Fibroblast of peridontal ligament (primary cell): Measurements from ENCODE around the gene UBQLN4.

Experiments
- DNase-seq: peaks from one replicate; pipeline ENCODE4 v3.0.0-alpha.2; 2010; ENCODE audit errors: extremely low read depth

The UBQLN4 gene

DNA sequence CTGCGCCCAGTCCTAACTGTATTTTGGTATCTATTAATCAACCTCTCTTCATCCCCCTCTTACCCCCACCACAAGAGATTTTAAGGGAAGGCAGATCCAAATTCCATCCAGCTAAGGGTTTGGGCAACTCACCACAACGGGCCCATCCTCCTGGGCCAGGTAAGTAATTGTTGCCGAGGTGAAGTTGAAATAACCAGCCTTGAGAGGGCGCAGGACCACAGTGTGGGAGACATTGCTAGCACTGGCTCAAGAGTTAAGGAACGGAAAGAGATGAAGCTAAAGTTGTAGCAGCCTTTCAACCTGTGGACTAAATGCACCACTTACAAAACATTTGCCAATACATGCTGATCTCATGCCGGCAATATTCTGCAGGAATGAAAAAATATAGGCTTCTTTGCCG, 38.8 kb downstream of the UBQLN4 start:
- no peak for DNase-seq

DNA sequence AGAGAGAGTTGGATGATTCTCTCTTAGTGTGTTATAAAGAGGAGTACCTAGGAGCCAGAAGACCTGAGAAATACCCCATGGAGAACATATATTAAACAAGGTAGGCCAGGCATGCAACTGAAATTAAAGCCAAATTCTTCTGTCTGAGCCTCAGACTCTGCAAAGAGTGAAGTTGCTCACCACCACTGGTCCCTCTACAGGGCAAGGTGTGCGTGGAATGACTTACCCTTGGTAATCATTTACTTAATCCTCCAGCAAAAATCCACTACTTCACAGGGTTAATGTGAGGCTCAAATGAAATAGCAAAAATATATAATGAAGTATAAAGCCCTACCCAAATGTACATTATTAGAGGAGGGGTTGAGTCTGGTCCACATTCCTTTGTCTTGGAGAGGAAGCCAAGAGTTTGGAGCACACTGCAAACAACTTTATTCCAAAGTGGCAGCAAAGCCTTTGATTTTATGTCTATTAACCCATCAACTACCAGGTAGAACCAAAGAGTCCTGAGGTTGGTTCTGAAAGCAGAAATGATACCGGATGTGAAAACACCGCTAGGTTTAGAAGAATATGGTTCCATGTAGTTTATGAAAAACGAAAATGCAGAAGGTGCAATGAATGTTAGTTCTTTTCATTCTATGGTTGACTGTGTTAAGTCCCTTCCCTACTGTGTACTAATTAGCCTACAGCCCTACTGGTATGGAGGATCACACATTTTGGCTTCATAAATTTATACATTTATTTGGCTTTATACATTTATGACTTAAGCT, 41.4 kb downstream of the UBQLN4 start:
- DNase-seq = no peak

DNA sequence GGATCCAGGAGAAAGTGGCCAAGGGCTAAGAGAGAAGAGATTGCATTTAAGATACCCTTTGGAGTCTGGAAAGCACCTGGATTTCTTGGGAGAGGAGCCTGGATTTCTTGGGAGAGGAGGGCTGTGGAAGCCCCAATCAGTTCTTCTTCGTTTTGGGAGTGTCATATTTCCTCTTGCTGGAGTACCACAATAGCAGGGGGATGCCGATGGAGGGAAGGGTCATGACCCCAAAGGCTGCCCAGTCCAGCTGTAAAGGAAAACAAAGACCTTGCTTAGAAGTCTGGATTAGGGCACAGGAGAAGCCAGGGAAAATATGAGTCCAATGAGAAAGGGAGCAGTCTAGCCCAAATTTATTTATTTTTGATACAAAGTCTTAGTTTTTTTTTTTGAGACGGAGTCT, 44.2 kb downstream of the UBQLN4 start:
- no peak for DNase-seq

DNA sequence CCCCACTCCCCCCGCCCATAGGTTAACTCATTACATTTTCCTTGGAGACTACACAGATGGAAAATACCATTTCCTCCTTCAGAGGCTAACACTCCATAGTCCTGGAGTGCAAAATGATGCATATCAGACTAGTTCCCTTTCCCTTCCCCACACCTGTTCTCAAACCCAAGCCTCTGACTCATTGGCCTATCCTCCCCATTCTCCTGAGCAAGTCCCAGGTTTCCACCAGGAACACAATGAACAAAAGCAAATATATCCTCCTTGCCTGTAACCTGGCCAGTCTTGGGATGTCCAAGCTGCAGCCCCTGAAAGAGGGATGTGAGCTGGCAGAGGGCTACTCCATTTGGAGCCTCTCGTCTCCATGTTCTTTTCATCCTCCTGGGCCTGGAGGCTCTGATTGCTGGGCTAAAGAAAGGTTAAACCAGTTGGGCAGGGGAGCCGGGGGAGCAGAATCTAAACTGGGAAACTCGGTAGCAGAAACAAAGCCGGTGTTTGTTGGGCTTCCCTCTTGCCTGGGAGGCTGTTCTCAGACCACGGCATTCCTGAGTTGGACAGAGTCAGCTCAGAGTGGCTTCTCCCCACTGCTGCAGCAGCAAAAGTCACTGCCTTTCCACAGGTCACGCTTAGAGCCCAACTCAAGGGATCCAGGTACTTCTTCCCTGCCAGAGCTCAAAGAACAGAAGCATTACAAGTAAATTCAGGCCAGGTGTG, 46.8 kb downstream of the UBQLN4 start:
- DNase-seq = no peak

DNA sequence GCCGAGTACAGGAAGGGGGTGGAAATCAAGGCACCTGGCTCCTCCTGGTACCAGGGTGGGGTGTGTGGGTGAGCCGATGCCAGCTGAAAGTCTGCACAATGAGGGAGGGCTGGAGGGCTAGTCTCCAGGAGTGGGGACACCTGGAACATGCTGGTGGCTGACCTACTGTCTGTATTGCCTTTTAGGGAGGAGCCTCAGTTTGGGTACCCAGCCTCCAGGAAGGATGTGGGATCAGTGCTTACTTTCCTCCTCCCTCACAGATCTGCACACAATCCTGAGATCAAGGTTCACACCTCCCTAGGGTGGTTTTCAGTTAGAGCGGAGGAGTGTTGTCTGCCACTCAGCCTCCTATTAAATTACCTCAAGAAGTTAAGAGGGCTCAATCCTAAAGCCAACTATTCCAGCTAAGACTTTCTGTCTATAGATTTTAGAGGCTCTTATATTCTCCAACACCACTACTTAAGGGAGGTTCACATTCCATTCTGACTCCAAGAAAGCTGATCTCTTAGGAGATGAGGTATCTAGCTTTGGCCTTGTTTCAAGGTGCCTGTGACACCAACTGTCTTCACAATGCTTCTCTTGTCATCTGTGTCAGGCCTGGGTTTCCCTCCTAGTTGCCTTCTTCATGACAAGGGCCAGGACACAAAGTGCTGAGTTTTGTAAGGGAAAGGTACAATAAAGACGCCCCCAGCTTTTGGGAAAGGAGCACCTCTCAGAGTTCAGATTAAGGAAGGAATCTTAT, 48.6 kb downstream of the UBQLN4 start:
- DNase-seq = no peak

DNA sequence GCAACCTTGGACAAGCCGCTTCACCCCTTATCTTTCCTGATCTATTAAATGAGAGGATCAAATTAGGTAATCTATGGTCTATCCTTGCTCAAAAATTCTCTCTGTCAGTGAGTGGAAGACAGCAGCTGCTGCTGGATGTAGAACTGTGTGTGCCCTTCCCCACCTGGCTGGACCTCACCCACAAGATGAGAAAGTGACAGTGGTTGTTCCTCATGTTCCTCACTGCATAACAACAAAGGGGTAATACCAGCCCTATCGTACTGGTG, 49.7 kb downstream of the UBQLN4 start:
- no peak for DNase-seq

DNA sequence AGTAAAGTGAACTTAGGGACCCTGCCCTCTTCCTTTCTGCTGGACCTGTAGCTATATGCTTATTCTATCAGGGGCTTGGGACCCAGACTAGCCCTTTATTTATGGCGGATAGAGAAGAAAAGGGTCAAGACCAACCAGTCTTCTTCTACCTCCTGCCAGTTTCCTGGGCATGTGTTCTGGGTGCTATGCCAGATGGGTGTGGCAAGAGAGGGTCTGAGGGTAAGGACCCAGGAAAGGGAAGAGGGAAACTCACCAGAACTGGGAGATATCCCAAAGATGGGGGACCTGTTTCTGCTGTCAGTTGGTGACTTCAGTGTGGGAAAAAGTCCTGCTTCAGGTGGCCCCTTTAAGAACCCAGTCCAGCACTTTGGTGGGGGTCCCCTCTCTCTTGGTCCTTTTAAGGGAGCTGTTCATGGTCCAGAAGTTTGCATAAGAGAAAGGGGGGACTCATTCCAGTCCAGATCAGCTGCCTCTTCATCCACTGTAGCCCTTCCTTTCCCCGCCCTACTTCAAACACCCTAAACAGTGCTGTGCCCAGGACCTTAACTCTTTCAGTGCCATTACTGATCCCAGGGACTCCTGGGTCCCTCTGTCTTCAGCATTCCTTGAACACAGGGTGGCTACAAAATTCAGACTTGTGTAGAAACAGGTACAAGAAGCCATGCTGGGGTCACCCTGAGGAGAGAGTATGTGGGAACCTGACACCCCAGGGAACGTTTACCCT, 51.2 kb downstream of the UBQLN4 start:
- DNase-seq = no peak

DNA sequence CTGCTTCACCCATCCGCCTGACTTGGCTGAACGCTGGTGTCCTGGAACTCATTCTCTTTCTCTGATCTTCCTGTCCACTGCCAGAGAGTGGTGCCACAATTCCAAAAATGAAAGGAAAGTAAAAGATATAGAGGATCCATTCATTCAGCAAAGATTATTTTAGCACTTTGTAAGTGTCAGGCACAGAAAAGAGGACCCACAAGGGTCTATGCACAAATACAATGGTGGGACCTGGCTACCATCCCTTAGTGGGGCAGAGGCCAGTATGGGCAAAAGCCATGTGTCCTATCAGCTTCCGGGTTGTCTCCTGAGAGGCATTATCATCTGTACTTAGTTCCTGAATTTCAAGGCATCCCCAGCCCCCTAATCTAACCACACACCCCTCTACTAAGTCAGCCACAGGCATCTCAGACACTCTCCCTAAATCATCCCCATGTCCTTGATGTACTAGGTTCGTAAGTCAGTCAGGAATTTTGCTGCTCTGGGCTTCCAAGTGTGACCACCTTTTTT, 51.9 kb downstream of the UBQLN4 start:
- no peak for DNase-seq

DNA sequence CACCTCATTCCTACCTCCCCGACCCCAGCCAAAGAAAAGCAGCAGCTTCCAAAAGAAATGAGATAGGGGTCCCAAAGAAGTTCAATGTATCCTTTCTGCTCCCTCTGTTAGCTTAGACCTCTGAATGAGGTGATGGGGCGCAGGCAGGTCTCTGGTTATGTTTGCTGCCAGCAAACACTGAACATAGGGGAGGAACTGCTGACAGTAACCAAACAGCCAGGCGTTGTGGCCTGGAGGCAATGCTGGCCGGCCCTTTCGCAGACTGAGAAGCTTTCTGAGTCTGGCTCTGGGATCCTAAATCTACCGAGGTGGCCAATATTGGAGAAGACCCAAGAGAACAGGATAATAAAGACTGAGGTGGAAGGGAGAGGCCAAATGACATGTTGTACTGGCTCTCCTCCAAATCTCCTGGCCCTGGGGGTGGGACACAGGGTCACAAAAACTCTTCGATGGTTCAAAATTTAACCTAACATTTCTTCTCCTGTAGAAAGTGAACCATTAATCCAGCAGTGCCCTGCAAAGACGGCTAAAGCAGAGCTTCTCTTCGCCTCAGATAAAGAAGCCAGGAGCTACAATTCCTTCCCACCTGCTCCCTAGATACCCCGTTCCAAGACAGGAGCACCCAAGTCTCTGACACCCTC, 52.5 kb downstream of the UBQLN4 start:
- no peak for DNase-seq

DNA sequence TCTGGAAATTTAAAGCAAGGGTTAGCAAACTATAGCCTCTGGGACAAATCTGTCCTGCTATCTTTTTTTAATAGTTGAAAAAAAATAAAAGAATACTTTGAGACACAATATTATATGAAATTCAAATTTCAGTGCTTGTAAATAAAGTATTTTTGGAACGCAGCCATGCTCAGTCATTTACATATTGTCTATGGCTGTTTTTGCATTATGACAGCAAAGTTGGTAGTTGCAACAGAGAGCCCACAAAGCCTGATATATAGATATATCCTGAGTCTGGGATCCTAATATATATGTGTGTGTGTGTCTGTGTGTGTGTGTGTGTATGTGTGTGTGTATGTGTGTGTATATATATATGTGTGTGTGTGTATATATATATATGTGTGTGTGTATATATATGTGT, 53.6 kb downstream of the UBQLN4 start:
- DNase-seq = no peak

DNA sequence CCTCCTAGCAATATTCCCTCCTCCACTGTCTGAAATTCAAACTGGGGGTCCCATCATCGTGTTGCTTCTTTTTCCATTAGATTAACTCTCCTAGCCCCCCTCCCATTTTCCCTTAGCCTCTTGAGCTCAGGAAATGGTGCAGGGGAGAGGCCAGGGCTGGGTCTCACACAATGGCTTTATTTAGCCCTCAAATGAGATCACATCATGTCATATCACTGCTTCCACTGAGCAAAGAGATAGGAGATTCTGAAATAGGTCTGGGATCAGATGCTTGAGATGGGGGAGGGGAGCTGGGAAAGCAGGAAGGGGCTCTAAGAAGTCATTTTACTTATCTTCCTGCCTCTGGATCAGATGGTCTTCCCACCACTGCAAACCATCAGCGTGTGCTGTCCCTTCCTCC, 57.4 kb downstream of the UBQLN4 start:
- DNase-seq = no peak

DNA sequence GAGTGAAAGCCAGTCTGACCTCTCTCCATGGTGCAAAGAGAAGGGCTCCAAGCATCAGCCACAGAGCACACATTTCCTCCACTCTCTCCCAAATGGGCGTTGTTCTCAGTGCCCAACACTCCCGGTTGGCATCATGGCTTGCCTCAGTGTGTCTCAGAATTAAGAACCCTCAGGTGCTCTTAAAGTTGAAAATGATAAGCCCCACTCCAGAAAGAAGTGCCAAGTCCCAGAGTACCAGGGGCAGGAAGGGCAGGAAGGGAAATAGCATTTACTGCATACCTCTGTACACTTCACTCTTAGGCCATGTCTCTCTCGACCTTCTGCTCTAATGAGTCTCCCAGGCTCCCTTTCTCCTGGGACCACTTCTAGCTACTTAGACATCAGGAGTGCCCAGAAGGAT, 60.0 kb downstream of the UBQLN4 start:
- no peak for DNase-seq

DNA sequence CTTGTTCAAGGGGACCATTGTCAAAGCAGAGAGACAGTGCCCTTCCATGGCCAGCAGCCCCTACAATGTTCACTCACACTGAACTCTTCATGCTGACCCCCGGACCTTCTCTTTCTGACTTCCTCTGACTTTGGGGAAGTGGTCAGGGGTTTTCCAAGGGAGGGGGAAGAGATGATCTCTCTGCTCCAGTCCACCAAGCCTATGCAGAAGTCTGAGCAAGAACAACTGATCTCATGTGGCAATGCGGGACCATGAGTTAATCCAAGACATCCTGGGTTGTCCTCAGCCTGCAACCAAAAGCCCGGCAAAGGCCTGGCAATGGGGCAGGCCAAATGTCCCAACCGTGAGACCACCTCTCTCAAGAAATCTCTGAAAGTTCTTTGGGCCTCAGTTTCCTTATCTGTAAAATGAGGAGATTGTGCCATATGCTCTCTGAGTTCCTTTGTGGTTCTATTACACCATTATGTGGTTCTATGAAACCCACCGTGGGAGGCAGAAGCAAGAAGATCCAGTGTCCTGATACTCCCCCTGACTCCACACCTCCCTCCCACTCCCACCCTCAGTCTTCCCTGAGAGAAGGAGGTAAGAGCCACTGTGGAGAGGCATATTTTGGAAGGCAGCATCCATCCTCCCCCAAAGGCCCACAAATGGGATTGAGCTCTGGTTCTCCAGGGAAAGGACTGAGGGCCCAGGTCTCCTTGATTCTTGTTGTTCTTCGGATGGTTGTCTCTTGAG, 63.4 kb downstream of the UBQLN4 start:
- DNase-seq = no peak

DNA sequence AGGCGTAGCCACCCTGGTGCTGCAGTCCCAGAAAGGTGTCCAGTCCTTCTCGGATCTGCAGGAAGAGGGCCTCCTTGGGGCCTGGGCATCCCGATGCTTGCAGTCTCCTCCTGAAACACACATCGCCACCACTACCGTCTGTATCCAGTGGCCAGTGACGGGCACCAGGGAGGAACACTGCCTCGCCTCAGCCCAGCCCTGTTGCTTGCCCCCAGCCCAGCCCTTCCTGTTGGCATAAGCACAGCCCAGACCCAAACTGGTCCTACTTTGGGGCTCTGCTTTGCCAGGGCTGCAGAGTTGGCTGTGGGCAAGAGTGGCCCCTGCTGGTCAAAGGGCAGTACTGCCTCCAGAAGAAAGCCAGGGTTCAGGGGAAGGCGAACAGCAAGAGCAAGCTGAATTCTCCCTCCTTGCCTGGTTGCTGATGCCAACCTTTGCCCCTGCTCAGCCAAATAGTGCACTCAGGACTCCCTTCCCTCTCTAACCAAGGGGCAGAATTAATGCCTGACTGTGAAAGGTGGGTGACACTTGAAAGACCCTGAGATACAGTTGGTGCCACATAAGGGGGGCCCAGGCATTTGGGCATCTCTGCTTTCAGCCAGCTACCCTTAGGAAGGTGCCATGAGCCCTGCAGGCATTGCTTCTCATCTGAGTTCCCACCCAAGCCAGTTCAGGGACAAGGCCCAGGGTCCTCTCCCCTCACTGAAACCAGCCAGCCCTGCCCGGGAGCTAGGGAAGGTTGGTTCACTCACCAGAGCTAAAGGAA, 64.2 kb downstream of the UBQLN4 start:
- peak; percentile 78 for DNase-seq
